Measurements from ENCODE around the gene CST4.

GRCh38 chr20:23654000-23654399 lies 34.8 kb downstream of the CST4 start:
- no peak for TF ChIP-seq HOXA7 (CRISPR knock-in tag; IDR thresholded peaks at IDR 0.05; ENCODE audit: borderline replicate concordance)
- no peak for TF ChIP-seq CTCF (tag by site-specific recombination; IDR thresholded peaks at IDR 0.05)
- TF ChIP-seq ZBTB8A (tag by site-specific recombination; IDR thresholded peaks at IDR 0.05), result no peak
- no peak for TF ChIP-seq ZSCAN30 (tag by site-specific recombination; IDR thresholded peaks at IDR 0.05)
- TF ChIP-seq EGR2 (tag by site-specific recombination; IDR thresholded peaks at IDR 0.05; ENCODE audit: low read depth), result no peak
- no peak for TF ChIP-seq ZNF18 (tag by site-specific recombination; IDR thresholded peaks at IDR 0.05)
- no peak for TF ChIP-seq ZNF121 (tag by site-specific recombination; IDR thresholded peaks at IDR 0.05)
- TF ChIP-seq BCL11A (tag by site-specific recombination; IDR thresholded peaks at IDR 0.05; ENCODE audit: low read depth), result no peak
- TF ChIP-seq GLI4 (tag by site-specific recombination; IDR thresholded peaks at IDR 0.05), result no peak
- TF ChIP-seq ZNF302 (tag by site-specific recombination; IDR thresholded peaks at IDR 0.05; ENCODE audit: low read depth), result no peak
- TF ChIP-seq ZNF223 (tag by site-specific recombination; IDR thresholded peaks at IDR 0.05), result no peak
- TF ChIP-seq ZEB2 (tag by site-specific recombination; IDR thresholded peaks at IDR 0.05), result no peak

All from HEK293 (cell line).